HepG2 (cell line): ENCODE results near the gene HBS1L. TPM values are rescaled to one million over a fixed set of nuclear protein-coding genes. Genes with fewer than 3 reads are reported as not detected.

Source experiments
- ATAC-seq: fragments of 200-7000 bp; cut with Tn5 transposase; 3 replicates; pipeline ENCODE4 v1.9.1; 2020; ENCODE audit warnings: mild to moderate bottlenecking, moderate library complexity
- BruUV-seq: library from RNA; stranded (reverse); fragments of 400-500 nt; replicated peaks from 2 replicates; lab custom pipeline; 2021; lab: Mats Ljungman, UMichigan
- CTCF ChIA-PET: fragments of 300-600 bp; formaldehyde crosslinking; extraction: SDS; loops from one replicate; lab custom pipeline; 2021; ENCODE audit warnings: low total read pairs, inconsistent platforms, low intra/inter-chr PET ratio; lab: Yijun Ruan, JAX
- POLR2A ChIA-PET: fragments of 350-600 bp; sonication (Branson Sonifier 250); formaldehyde crosslinking; loops from one replicate; lab custom pipeline; 2020; ENCODE audit warnings: antibody characterized with exemption, inconsistent platforms; lab: Yijun Ruan, JAX
- DNase-seq: peaks from one replicate; pipeline ENCODE4 v3.0.0-alpha.2; 2015; ENCODE audit warnings: low spot score
- FAIRE-seq: peaks from 3 replicates; lab custom pipeline; 2011; peaks lifted over from hg19 to GRCh38; lab: Jason Lieb, UNC
- H2AFZ ChIP-seq: one replicate; pipeline ENCODE4 v1.6.1; 2011; ENCODE audit warnings: low read length, inconsistent platforms
- H3K27ac ChIP-seq: fragments of 300-600 bp; 3 replicates; pipeline ENCODE4 v1.8.0; 2011; ENCODE audit warnings: mixed run types, mild to moderate bottlenecking, mixed read lengths, low read length, inconsistent platforms; ENCODE audit not compliant: insufficient read depth; ENCODE audit errors: extremely low read length
- H3K27me3 ChIP-seq, 2 experiments: fragments of 200-600 bp in 1 of 2; 2 replicates in 1 of 2; 3 replicates in 1 of 2; pipeline versions ENCODE4 v1.6.0 to v1.8.0; 2011; ENCODE audit warnings: low read length in 2 of 2, mild to moderate bottlenecking in 2 of 2, moderate library complexity in 2 of 2, inconsistent platforms in 1 of 2; ENCODE audit not compliant: insufficient read depth in 2 of 2, control insufficient read depth in 1 of 2
- H3K36me3 ChIP-seq, 2 experiments: fragments of 200-600 bp in 1 of 2; replicated peaks in 1 of 2; 2 replicates in 1 of 2; 3 replicates in 1 of 2; pipeline versions ENCODE4 v1.5.1 to v1.8.0; 2011; ENCODE audit warnings: low read length in 2 of 2, inconsistent platforms in 1 of 2; ENCODE audit not compliant: insufficient read depth in 2 of 2, control insufficient read depth in 1 of 2
- H3K4me1 ChIP-seq: 2 replicates; pipeline ENCODE4 v1.5.1; 2012; ENCODE audit warnings: low read length, inconsistent platforms; ENCODE audit not compliant: insufficient read depth
- H3K4me2 ChIP-seq: 2 replicates; pipeline ENCODE4 v1.6.0; 2011; ENCODE audit warnings: low read depth, low read length, inconsistent platforms
- H3K4me3 ChIP-seq, 3 experiments: fragments of 200-600 bp in 1 of 3; sonication (generic), shearing (Covaris generic) in 1 of 3; replicated peaks in 1 of 3; 2 replicates each; pipeline ENCODE4 v1.5.1; 2011 to 2016; ENCODE audit warnings: low read length in 3 of 3, inconsistent platforms in 2 of 3, low read depth in 2 of 3, mild to moderate bottlenecking in 2 of 3, control low read depth in 1 of 3, mixed read lengths in 1 of 3; ENCODE audit not compliant: insufficient read depth in 1 of 3
- H3K79me2 ChIP-seq: one replicate; pipeline ENCODE4 v1.6.1; 2011; ENCODE audit warnings: low read length, inconsistent platforms; ENCODE audit not compliant: insufficient read depth
- H3K9ac ChIP-seq: 2 replicates; pipeline ENCODE4 v1.6.0; 2011; ENCODE audit warnings: mild to moderate bottlenecking, low read depth, low read length, inconsistent platforms; ENCODE audit not compliant: insufficient read depth
- H3K9me3 ChIP-seq: 2 replicates; pipeline ENCODE4 v1.5.1; 2012; ENCODE audit warnings: mild to moderate bottlenecking, low read length
- H4K20me1 ChIP-seq: 2 replicates; pipeline ENCODE4 v1.6.0; 2011; ENCODE audit warnings: inconsistent platforms, mild to moderate bottlenecking, low read length, moderate library complexity; ENCODE audit not compliant: insufficient read depth
- ATF3 ChIP-seq: sonication (generic); formaldehyde crosslinking; IDR thresholded peaks from 2 replicates; pipeline ENCODE4 v1.4.0; 2020; ENCODE audit warnings: missing genetic modification reagents
- ATF6 ChIP-seq: sonication (generic); formaldehyde crosslinking; conservative IDR thresholded peaks from 2 replicates; pipeline ENCODE4 v1.4.0; 2020; ENCODE audit warnings: missing genetic modification reagents
- BATF2 ChIP-seq: sonication (generic); formaldehyde crosslinking; IDR thresholded peaks from 2 replicates; pipeline ENCODE4 v1.8.0; 2022; ENCODE audit warnings: mild to moderate bottlenecking, missing genetic modification reagents, moderate library complexity
- ELF1 ChIP-seq: sonication (generic); formaldehyde crosslinking; IDR thresholded peaks from 2 replicates; pipeline ENCODE4 v1.4.0; 2020; ENCODE audit warnings: missing genetic modification reagents
- MEIS2 ChIP-seq: sonication (generic); formaldehyde crosslinking; IDR thresholded peaks from 2 replicates; pipeline ENCODE4 v1.9.0; 2021; ENCODE audit warnings: mild to moderate bottlenecking, missing genetic modification reagents
- MLLT10 ChIP-seq: sonication (generic); formaldehyde crosslinking; IDR thresholded peaks from 2 replicates; pipeline ENCODE4 v1.4.0; 2020; ENCODE audit warnings: missing genetic modification reagents
- SPEN ChIP-seq: sonication (generic); formaldehyde crosslinking; IDR thresholded peaks from 2 replicates; pipeline ENCODE4 v1.5.1; 2020; ENCODE audit warnings: low read depth, mild to moderate bottlenecking, missing genetic modification reagents
- ZBTB39 ChIP-seq: sonication (generic); formaldehyde crosslinking; IDR thresholded peaks from 2 replicates; pipeline ENCODE4 v1.5.0; 2020; ENCODE audit warnings: missing genetic modification reagents
- ZNF142 ChIP-seq: sonication (generic); formaldehyde crosslinking; IDR thresholded peaks from 2 replicates; pipeline ENCODE4 v1.4.0; 2020; ENCODE audit warnings: missing genetic modification reagents
- ZNF543 ChIP-seq: sonication (generic); formaldehyde crosslinking; IDR thresholded peaks from 2 replicates; pipeline ENCODE4 v1.4.0; 2020; ENCODE audit warnings: mild to moderate bottlenecking, missing genetic modification reagents
- ZNF564 ChIP-seq: sonication (generic); formaldehyde crosslinking; IDR thresholded peaks from 2 replicates; pipeline ENCODE4 v1.8.1; 2023; ENCODE audit warnings: mild to moderate bottlenecking, missing genetic modification reagents
- ZNF781 ChIP-seq: sonication (generic); formaldehyde crosslinking; IDR thresholded peaks from 2 replicates; pipeline ENCODE4 v1.5.1; 2020; ENCODE audit warnings: borderline replicate concordance, mild to moderate bottlenecking, missing genetic modification reagents; ENCODE audit errors: not compliant biosample characterization
- ZZZ3 ChIP-seq: sonication (generic); formaldehyde crosslinking; IDR thresholded peaks from 2 replicates; pipeline ENCODE4 v1.4.0; 2020; ENCODE audit warnings: missing genetic modification reagents, mild to moderate bottlenecking, borderline replicate concordance
- WGBS: methylation state at CpG from one replicate; pipeline ENCODE4 v1.1.6; 2017; ENCODE audit warnings: low lambda C conversion rate; 5-methylcytosine and 5-hydroxymethylcytosine counted together
- in situ Hi-C: cut with HindIII; loops from 2 replicates; pipeline ENCODE4 v1.10.0; 2017; ENCODE audit warnings: low pct_unique_long_range_greater_than_20kb; ENCODE audit not compliant: extremely low pct_ligation_motif_present
- intact Hi-C: fragments of 100-400 bp; cut with micrococcal nuclease; formaldehyde crosslinking; loops from one replicate; pipeline ENCODE4 v1.10.0; 2022; ENCODE audit not compliant: unreplicated experiment
- polyA plus RNA-seq, 8 experiments: library from polyadenylated mRNA; depleted of rRNA in 3 of 8; stranded (reverse) in 7 of 8; unstranded in 1 of 8; fragments of >200 nt; fragmentation: Illumina TruSeq in 4 of 8; extraction: Trizol in 4 of 8; gene quantifications; 2 replicates each; pipeline versions ENCODE4 v1.2.1 to v1.2.3, GENCODE V29; 2011 to 2016; ENCODE audit warnings: low read depth in 4 of 8, missing spikeins in 1 of 8, mixed read lengths in 1 of 8; ENCODE audit not compliant: insufficient read depth in 1 of 8
- total RNA-seq, 5 experiments: library from RNA; depleted of rRNA; stranded (reverse); fragments of >200 nt; fragmentation: Illumina TruSeq; extraction: Trizol; gene quantifications; 2 replicates each; pipeline ENCODE4 v1.2.3, GENCODE V29; 2016; ENCODE audit warnings: low read depth in 1 of 5

Gene HBS1L
- total and polyA plus RNA-seq, 2 of the 13 experiments (the other 11 are each of a cell fraction or from before 2014, with no cell fraction given): 44.1 to 138 TPM

GRCh38 chr6:134964451-134965203, 90.0 kb downstream of the HBS1L start:
- BruUV-seq: TSS peak; percentile 21
- POLR2A ChIA-PET: no interaction called here
- CTCF ChIA-PET: no interaction called here
- in situ Hi-C loops: no loop called here
- ATAC-seq (no peak), FAIRE-seq (no peak), DNase-seq (no peak)
- Histone ChIP-seq H3K27ac (no peak overlapping the region), H4K20me1 (no peaks in the 10 kb centered on the region), H2AFZ (no peak overlapping the region), H3K79me2 (no peaks in the 10 kb centered on the region), H3K9me3 (no peaks in the 10 kb centered on the region), H3K36me3 (peaks cover 1 to 24% of the 10 kb centered on the region in 2 experiments), H3K4me1 (no peaks in the 10 kb centered on the region), H3K9ac (no peak overlapping the region), H3K4me2 (no peak overlapping the region), H3K27me3 (no peaks in the 10 kb centered on the region), H3K4me3 (no peak overlapping the region)
- intact Hi-C loops: no loop called here
- 94% methylated on average over 1 of the region's 1 CpG for WGBS
- TF ChIP-seq ELF1 (CRISPR knock-in tag): no peak
- TF ChIP-seq SPEN (CRISPR knock-in tag): no peak
- no peak for TF ChIP-seq ATF3 (CRISPR knock-in tag)
- no peak for TF ChIP-seq ZBTB39 (CRISPR knock-in tag)
- TF ChIP-seq MLLT10 (CRISPR knock-in tag): no peak
- TF ChIP-seq ZNF543 (CRISPR knock-in tag): no peak
- TF ChIP-seq ZZZ3 (CRISPR knock-in tag): no peak
- no peak for TF ChIP-seq BATF2 (CRISPR knock-in tag)
- no peak for TF ChIP-seq ZNF142 (CRISPR knock-in tag)
- TF ChIP-seq ATF6 (CRISPR knock-in tag): no peak
- TF ChIP-seq ZNF781 (CRISPR knock-in tag): no peak
- no peak for TF ChIP-seq MEIS2 (CRISPR knock-in tag)
- TF ChIP-seq ZNF564 (CRISPR knock-in tag): no peak
